ENCODE results near the gene JMJD6.
"Not testable (repeated sequence)": the region's sequence is repeated elsewhere in the genome, so short reads cannot be mapped to it uniquely, and the experiment has no call there.

The JMJD6 gene

DNA sequence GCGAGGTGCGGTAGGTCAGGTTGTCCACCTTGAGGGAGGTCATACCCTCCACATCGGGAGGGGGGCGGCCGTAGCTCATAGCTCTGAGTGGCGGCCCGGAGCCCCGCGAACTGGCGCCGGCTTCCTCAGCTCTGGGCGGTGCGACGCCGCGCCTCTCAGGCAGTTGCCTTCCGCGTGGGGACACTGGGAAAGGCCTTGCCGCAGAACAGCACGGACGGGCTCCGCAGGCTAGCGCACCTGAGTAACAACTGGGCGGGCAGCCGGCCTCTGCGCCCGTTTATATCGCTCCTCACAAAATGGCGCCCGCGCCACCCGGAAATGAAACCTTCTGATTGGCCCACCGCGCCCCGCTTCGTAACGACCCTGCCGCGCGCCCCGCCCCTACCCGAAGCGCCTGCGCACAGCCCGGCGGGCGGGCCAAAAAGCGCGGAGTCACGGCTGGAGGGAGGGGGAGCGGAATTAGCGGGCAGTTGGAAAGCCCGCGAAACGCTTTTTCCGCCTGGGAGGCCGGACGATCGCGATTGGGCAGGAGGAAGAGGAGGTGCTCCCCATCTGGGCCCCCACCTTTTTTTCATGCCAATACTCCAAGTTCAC lies 10.8 kb upstream of the JMJD6 start, which contains the start of gene SRSF2:
Gene SRSF2 (minus strand): TSS at position 250 of the 594 bp plus-strand sequence. CDS start 171 bp downstream, at position 79.
- peak; percentile 96 to 100 for DNase-seq (ENCODE audit: extremely low read depth in 1 of 2, low read depth in 1 of 2)

DNA sequence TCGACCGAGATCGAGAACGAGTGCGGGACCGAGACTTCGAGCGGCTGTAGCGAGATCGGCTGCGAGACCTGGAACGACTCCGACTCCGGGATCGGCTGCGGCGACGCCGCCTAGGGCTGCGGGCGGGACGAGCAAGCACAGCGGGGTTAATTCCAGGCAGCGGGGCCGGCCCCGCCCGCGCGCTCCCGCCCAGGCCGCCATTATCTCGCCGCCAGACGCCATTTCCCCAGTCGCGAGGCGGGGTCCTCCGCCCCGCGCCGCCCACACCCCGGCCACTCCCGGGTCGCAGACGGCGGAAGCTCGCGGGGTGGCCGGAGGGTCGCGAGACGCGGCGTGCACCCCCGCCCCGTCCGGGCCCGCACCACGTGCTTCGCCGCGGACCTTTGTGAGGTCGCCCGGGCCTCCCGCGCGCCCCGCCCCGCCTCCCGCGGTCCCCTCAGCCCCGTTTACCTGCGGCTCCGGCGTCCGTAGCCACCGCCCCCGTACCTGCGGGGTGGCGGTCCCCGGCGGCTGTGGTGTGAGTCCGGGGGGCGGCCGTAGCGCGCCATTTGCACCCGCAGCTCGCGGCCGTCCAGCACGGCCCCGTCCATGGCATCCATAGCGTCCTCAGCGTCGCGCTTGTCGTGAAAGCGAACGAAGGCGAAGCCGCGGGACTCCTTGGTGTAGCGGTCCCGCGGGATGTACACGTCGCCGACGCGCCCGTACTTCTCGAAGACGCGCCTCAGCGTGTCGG lies 10.1 kb upstream of the JMJD6 start:
- peak in 1 of 2 donors; percentile 39 for DNase-seq (ENCODE audit: extremely low read depth in 1 of 2, low read depth in 1 of 2)

DNA sequence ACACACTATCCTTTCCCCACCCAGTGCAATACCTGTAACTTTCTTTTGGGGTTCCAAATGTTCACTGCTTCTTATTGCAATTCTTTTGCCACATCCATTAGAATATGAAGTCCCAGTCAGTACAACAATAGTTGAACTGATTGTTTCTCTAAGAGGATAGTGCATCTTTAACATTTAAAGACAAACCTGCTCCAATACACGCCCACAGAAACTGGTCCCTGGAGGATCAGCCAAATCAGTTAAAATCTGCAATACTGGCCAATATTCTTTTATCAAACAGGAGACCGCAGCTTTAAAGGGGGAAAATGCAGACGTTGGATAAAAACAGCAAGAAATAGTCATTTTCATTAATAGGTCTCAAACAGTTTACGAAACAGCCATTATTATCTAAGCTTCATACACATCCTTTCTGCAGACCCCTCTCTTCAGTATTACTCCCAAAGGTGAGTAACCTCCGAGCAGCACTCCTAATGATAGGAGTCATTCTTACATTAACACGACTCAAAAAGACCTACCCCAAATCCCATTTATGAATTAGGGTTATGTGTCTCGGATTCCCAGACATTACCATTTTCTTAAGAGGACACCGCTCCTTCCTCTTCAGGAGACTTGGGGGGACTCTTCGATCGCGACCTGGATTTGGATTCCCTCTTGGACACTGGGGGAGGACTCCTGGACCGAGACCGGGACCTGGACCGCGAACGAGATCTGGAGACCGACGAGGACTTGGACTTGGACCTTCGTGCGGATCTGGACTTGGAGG lies 9.4 kb upstream of the JMJD6 start:
- DNase-seq (ENCODE audit: extremely low read depth in 1 of 2, low read depth in 1 of 2): no peak

DNA sequence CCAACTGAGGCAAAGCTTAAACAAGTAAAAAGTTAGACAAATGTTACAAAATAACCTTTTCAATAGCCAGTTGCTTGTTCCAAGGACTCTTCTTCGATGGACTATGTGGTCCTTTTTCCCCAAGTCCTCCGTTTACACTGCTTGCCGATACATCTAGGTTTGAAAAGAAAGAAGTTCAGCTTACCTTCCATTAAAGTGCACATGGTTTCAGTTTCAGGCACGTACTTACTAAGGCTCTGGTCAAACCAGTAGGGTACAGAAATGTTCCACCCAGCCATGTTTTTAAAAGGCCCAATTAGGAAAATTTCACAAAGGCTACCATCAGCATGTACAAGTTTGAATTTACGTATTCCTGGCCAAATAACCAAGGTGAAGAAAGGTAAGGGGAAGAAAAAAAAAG lies 8.6 kb upstream of the JMJD6 start:
- no peak for DNase-seq (ENCODE audit: extremely low read depth in 1 of 2, low read depth in 1 of 2)

DNA sequence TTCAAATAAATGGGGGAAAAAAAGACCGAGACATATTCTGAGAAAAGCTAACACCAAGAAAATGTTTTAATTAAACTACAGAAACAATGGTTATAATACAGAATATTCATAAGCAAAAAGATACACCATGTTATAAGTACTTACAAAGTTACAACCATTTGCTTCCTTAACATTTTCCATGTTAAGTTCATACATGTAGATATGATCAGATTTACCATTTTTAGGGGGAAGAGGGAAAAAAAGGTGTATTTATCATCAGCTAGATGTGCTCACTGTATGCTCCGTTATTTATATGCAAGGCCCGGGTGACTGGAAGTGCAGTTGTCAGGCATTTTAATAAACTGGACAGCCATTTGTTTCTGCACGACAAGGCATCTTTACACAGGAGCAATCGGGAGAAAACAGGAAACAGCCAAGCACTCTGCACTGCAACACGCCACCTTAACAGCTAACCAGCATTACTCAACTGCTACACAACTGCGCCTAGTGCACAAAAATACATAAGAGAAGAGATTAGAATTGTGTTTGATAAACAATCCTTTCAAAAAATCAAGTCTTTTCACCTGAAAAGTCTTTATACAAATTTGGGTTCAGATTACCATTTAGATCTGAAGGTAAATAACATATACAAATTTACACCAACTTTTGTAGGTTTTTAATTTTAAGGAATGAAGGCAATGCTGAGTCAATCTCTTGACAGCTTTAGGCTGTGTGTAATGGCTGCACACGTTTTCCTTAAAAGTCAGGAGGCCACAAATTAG lies 7.9 kb upstream of the JMJD6 start:
- no peak for DNase-seq (ENCODE audit: extremely low read depth in 1 of 2, low read depth in 1 of 2)

DNA sequence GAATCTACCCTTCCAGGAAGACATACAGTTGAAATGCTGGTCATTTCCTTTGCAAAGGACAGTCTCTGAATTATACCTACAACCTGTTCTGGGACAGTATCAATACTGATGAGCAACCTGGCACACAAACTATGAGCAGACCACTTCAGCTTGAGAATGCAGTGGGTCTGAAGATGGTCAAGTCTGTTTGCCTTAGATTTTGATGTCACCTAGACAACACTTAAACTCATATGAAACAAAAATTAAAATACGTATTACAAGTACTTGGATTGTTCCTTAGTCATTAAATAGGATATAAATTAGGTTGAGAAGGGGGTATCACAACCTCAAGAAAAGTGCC lies 7.2 kb upstream of the JMJD6 start:
- no peak for DNase-seq (ENCODE audit: extremely low read depth in 1 of 2, low read depth in 1 of 2)

DNA sequence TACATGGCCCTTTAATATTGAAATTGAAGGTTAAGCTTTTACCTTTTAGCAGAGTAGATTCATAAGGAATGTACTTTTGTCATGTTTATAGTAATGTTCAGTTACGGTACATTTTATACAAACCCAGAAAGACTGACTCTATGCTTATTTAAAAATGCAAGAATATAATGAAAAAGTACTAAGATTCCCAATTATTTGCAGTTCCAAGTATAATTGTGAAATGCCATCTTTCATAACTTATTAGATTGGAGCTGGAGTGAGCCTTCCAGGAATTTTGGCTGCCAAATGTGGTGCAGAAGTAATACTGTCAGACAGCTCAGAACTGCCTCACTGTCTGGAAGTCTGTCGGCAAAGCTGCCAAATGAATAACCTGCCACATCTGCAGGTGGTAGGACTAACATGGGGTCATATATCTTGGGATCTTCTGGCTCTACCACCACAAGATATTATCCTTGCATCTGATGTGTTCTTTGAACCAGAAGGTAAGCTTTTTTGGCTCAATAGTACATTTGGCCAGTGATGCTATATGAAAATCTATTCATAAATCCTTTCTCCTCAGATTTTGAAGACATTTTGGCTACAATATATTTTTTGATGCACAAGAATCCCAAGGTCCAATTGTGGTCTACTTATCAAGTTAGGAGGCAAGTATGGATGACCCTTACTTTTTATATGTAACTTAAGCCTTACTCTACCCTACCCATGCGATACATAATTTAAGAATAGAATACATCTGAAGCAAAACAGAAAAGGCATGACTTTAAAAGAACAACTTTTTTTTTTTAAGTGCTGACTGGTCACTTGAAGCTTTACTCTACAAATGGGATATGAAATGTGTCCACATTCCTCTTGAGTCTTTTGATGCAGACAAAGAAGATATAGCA lies 6.6 kb upstream of the JMJD6 start:
- DNase-seq (ENCODE audit: extremely low read depth in 1 of 2, low read depth in 1 of 2): no peak

DNA sequence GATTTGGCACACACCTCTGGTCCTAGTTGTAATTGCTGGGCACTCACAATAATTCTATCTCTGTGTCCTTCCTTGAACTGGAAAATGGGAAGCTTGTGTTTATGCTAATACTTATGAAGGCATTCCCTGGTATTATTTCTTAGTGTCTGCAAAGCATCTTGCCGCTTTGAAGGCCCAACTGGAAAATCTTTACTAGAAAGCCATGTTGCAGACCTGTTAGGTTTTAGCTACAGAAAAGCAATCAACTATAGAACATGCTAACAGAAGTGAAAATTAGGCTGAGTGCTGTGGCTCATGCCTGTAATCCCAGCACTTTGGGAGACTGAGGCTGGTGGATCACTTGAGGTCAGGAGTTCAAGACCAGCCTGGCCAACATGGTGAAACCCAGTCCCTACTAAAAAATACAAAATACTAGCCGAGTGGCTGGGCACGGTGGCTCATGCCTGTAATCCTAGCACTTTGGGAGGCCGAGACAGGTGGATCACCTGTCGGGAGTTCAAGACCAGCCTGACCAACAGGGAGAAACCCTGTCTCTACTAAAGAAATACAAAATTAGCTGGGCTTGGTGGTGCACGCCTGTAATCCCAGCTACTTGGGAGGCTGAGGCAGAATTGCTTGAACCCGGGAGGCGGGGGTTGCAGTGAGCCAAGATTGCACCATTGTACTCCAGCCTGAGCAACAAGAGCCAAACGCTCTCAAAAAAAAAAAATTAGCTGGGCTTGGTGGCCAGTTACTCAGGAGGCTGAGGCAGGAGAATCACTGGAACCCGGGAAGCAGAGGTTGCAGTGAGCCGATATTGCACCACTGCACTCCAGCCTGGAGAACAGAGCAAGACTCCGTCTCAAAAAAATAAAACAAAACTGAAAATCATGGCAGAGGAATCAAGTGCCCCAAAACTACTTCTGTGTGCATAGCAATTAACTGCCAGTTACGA lies 5.7 kb upstream of the JMJD6 start:
- not testable (repeated sequence) for DNase-seq (ENCODE audit: extremely low read depth in 1 of 2, low read depth in 1 of 2)

DNA sequence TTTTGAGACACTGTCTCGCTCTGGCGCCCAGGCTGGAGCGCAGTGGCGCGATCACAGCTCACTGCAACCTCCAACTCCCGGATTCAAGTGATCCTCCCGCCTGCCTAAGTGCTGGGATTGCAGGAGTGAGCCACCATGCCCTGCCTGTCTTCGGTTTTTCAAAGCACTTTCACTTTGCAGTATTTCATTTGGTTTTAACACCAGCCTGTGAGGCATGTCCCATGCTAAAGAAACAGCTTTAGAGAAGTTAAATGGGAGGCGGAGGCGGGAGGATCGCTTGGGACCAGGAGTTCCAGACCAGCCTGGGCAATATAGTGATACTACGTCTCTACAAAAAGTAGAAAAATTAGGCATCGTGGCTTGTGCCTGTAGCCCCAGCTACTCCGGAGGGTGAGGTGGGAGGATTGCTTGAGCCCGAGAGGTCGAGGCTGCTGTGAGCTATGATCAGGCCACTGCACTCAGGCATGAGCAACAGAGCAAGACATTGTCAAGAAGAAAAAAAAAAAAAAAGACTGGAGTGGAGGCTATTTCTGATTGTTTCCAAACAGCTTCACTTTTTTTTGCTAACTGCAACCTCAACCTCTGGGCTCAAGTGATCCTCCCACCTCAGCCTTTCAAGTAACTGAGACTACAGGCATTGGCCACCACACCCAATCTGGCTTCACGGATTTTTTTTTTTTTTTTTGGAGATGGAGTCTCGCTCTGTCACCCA lies 1.5 kb upstream of the JMJD6 start:
- no peak for DNase-seq (ENCODE audit: extremely low read depth in 1 of 2, low read depth in 1 of 2)

DNA sequence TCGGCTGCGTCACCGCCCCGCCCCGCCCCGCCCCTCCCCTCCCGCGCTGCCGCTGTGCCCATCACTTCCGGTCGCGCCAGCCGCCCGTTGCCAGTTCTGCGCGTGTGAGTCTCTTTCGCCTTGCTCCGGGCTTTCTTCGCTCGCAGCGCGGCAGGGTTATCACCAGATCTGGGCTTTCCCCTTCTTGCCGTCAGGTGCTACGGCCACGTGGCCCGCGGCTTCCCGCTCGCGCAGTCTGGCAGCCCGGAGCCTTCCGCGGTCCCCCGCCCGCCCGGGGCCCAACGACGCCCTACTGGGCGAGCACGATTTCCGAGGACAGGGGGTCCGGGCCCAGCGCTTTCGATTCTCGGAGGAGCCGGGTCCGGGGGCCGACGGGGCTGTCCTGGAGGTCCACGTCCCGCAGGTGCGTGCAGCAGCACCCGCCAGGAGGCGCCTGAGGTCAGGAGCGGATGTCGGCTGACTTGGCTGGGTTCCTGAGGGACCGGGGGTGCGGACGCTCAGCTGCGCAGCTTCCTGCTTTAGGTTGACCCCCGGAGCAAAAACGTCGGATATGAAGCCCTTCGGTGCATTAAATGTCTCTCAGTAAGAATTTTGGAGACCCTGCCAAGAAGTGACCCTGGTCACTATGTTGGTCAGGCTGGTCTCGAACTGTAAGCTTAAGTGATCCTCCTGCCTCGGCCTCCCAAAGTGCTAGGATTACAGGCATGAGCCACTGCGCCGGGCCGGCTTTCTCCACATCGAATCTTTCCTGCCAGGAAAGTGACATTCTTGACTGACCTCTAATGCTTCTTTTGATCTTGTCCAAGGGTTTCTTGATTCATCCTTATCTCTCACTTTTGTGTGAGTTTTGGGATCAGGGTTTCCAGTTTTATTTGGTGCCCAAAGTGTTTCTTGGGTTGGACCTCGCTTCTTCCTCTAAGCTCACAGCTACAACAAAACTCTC lies 641 bp upstream of the JMJD6 start, which contains the start of gene METTL23:
Gene METTL23 (plus strand): TSS at position 64 of the 943 bp plus-strand sequence. CDS start 2,872 bp downstream, outside the sequence.
- peak; percentile 65 to 69 for DNase-seq (ENCODE audit: extremely low read depth in 1 of 2, low read depth in 1 of 2)

DNA sequence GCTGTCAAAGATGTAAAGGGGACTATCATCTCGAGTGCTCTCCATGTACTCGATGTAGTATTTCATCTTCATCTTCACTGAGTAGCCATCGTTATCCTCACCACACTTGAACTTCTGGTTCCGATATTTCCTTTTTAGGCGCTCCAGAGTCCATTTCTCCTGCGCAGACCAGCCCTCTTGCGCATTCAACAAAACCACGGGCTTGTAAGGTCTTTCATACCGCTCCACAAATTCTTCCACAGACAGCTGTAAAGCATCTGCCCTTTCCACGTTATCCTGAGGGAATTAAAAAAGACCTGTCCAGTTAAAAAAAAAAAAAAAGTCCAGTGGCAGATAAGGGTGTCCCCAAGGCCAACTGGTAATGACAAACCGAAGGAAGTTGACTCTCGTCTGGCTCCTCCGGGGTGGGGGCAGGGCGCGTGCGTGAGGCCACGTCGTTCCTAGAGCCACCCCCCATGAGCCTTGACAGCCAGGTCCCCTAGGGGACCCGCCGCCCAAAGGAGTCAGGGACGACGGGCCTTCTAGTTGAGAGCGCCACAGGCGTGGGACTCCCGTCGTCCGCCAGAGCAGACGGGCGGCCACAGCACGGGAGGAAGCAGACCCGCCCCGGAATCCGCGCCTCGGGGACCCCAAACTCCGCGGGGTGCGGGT lies 701 bp downstream of the JMJD6 start:
- DNase-seq (ENCODE audit: extremely low read depth in 1 of 2, low read depth in 1 of 2): peak; percentile 55 to 72

DNA sequence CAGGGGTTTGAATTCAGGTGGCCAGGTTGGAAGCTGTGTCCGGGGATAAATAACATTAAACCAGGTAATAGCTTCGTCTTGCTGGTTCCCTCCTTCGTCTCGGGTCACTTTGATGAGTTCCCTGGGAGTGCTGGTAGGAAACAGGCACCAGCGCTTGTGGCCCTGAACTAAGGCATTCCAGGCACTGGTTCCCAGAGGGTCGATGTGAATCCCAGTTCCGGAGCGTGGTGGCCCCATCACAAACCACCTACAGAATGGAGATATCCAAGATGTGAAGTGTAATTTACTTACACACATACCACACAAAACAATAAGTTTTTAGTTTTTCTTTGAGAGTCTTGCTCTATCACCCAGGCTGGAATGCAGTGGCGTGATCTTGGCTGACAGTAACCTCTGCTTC lies 2.6 kb downstream of the JMJD6 start:
- DNase-seq (ENCODE audit: extremely low read depth in 1 of 2, low read depth in 1 of 2): no peak

DNA sequence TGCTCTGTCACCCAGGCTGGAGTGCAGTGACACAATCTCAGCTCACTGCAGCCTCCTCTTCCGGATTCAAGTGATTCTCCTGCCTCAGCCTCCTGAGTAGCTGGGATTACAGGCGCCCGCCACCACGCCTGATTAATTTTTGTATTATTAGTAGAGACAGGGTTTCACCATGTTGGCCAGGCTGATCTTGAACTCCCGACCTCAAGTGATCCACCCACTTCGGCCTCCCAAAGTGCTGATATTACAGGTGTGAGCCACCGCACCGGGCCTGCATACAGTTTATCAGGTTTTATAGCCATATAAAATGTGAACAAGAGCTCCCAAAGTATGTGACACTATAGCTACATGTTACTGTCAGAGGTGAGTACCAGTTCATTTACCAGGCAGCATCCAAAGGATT lies 3.4 kb downstream of the JMJD6 start:
- not testable (repeated sequence) for DNase-seq (ENCODE audit: extremely low read depth in 1 of 2, low read depth in 1 of 2)

DNA sequence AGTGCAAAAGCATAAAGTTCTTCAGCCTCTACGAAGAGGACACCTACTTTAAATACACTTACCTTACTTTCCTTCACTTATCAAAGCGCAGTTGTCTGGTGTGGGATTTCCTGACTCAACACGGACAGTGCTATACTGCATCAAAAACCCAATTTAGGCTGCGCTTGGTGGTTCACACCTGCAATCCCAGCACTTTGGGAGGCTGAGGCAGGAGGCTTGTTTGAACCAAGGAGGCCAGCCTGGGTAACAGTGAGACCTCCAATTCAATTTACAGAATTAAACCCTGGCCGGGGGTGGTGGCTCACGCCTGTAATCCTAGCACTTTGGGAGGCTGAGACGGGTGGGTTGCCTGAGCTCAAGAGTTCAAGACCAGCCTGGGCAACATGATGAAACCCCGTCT lies 4.1 kb downstream of the JMJD6 start:
- DNase-seq (ENCODE audit: extremely low read depth in 1 of 2, low read depth in 1 of 2): no peak

DNA sequence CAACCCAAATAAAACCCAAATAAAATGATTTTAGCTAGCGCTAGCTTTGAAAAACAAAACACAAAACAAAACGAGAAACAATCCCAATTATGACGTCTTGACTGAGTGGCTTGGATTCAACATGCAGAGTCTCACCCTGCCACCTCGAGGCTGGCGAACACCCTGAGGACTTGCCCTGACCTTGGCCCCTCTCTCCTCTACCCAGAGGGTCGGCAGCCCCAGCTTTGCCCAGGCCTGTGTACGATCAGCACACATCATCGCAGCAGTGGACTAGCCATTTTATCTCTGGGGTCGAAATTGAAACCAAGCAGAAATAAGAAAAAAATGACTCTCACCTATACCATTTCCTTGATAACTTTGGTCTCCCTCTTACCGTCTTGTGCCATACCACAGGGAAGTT lies 4.9 kb downstream of the JMJD6 start:
- no peak for DNase-seq (ENCODE audit: extremely low read depth in 1 of 2, low read depth in 1 of 2)

DNA sequence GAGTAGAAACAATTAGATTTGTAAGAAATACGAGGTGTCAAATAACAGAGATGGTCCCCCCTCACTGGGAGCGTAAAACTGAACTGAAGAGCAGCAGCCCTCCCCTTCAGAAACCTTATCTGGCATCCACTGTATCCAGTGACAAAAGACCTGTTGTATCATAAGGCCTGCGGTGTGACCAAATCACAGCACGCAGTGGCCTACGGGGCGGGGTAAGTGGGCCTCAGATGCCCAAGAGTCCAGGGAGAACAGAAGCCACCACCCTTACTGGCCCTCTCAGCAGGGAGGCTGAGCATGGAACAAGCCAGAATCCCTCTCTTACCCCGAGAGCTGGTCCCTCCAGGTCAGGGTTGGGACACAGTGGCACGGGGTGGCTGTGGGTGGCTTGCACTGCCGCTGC lies 5.5 kb downstream of the JMJD6 start:
- no peak for DNase-seq (ENCODE audit: extremely low read depth in 1 of 2, low read depth in 1 of 2)

DNA sequence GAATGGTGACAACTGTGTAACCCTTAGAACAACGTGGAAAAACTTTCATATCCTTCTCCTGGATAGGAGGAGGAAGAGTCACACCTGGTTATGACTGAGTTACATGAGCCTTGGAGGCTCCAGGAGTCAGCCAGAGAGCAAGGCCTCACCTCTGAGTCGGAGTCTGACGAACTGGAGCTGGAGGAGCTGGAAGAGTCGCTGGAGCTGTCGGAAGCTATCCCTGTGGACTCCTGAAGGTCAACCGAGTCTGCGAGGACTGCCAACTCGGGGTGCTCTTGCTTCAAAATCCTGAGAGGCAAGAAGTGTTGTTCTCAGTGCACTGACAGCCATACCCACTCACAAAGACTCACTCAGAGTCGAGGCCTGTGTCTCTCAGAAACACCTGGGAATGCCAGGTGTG lies 6.2 kb downstream of the JMJD6 start:
- no peak for DNase-seq (ENCODE audit: extremely low read depth in 1 of 2, low read depth in 1 of 2)

Data from stimulated activated CD8-positive, alpha-beta memory T cell treated with anti-CD3 and anti-CD28 coated beads, Interleukin-7, amount 100 ng/mL, for 48 hours (primary cell).